ENCODE results near the gene PALLD. TPM values are rescaled to one million over a fixed set of nuclear protein-coding genes. Genes with fewer than 3 reads are reported as not detected.

Gene PALLD
- total RNA-seq, 1 donor from 2014 or later = 12.1 TPM

DNA sequence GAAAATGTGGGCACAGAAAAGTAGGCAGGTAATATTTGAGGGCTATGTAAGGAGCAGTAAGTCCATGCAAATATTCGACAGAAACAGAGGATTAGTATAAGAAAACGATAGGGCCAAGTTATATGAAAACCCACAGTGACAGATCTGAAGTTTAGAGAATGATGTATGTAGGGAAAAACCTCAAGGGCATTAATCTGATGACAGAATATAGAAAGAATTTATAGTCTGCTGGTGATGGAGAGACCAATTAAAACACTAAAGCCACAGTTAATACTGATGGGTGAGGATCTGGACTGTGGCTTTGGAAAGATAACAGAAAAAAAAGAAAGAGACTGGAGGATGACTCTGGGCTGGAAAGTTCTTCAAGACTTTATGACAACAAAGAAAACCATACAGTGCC, 169.7 kb downstream of the PALLD start:
- intact Hi-C loops (cut with micrococcal nuclease) = no loop called here

DNA sequence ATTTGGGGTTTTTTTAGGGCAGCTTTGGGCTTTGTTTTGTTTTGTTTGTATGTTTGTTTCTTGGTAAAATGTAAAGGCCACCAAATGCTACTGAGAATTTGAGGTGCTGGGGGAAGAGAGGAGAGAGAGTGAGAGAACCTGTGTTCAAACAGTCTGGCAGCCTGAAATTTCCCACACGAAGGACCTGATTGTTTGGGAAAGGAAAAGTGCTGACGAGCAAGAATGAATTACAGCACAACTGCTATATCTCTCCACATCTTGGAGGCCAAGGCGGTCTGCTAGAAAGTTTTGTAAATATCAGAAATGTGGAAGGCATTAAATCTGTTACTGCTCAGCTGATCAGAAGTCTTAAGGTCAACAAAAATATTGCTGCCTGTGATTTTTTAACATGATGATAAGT, 170.5 kb downstream of the PALLD start:
- intact Hi-C loops (cut with micrococcal nuclease) = no loop called here

DNA sequence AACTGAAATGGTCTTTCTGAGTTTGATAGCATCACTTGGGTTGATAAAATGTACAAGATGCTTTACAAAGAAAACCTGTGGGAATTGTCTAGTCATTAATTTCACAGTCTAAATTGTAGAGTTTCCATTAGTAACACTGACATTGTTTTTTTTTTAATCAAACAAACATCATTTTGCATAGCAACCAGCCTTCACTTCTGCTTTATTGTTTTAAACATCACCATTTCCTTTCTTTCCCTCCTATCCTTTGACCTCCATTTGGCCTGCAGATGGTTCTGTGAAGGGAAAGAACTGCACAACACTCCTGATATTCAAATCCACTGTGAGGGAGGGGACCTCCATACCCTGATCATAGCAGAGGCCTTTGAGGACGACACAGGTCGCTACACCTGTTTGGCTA, 171.1 kb downstream of the PALLD start:
- intact Hi-C loops (cut with micrococcal nuclease) = no loop called here

- intact Hi-C loops (cut with micrococcal nuclease) = no loop called here
Observed at GRCh38 chr4:168673476-168673875, 176.6 kb downstream of the PALLD start.

DNA sequence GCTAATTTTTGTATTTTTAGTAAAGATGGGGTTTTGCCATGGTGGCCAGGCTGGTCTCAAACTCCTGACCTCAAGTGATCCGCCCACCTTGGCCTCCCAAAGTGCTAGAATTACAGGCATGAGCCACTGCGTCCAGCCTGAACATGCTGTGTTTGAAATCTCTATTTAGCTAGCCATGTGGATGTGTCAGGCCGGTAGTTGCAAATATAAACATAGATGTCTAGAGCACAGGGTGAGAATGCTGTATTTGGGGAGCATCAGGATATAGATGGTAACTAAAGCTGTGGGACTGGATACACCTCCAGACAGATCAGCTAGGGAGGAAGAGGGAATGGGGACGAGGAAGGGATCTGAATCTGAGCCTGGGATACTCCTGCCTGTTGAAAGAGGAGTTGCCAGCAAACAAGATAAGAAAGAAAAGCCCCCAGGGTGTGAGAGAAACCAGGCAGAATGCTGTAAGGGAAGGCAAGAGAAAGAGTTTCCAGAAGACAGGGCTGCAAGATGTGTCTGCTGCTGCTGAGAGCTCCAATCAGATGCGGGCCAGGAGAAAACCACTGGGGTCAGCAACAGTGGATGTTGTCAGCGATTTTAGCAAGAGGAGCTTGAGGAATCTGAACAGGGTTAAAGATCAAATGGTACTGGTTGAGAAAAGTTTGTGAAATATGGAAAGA, 177.4 kb downstream of the PALLD start:
- intact Hi-C loops (cut with micrococcal nuclease) = no loop called here

DNA sequence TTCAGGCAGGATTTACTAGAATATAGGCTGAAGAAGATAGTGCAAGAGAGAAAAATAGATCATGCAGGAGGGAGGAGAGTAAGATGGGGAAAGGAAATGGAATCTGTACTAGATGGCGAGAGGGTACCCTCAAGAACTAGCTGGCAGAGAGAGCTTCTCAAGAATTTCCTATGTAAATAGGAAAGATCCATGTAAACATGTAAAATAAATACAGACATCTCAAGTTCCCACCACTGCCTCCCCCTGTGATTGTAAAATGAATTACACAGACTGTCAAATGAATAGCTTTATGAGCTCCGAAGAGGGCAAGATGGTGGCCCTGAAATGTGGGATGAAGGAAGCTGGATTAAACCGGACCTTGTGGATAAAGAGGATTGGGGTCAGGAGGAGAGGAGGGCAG, 178.0 kb downstream of the PALLD start:
- intact Hi-C loops (cut with micrococcal nuclease) = no loop called here

DNA sequence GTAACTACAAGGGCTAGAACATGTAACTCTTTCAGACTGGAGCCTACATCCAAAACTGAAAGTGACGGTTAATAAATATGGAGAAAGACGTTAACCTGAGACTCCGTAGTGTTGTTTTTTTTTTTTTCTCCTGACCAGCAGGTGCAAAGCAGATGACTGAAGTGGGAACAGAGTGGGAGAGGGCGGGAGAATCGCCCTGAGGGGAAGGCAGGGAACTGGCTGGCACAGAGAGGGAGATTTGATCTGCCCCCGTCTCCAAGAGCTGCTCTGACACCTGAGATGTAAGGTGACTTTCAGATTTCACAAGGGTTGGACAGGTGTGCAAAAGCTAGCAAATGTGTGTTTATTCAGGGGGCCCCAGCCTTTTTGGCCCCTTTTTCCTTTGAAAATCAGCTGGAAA, 180.2 kb downstream of the PALLD start:
- intact Hi-C loops (cut with micrococcal nuclease) = no loop called here

DNA sequence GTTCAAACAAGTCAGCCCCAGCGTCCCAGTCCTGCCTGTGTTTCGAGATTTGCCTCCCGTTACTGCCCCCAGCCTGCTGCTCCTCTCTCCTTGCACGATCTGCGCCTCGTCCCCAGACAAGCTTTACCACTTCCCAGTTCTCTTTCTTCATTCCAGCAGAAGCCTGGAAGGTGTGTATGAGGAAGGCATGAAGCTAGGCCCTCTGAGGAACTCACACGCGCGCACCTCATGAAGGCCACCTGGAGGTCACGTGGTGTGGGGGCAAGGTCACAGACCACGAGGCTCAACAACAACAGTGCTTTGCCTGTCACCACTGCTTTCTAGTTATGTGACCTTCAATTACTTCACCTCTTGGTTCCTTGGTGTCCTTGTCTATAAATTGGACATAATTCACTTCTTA, 181.0 kb downstream of the PALLD start:
- intact Hi-C loops (cut with micrococcal nuclease) = no loop called here

DNA sequence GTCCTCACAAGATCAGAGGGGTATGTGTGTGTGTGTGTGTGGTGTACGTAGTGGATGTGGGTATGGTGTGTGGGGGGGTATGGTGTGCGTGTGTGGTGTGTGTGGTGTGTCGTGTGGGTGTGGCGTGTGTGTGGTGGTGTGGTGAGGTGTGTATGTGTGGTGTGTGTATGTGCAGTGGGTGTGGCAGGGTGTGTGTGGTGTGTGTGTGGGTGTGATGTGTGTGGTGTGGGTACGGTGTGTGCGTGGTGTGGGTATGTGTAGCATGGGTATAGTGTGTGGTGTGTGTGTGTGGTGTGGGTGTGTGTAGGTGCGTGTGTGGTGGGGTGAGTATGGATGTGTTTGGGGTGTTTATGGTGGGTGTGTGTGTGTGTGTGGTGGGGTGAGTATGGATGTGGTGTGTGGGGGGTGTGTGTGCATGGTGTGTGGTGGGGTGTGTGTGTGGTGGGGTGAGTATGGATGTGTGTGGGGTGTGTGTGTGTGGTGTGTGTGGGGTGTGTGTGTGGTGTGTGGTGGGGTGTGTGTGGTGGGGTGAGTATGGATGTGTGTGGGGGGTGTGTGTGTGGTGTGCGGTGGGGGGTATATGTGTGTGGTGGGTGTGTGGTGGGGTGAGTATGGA, 182.0 kb downstream of the PALLD start:
- intact Hi-C loops (cut with micrococcal nuclease) = no loop called here

DNA sequence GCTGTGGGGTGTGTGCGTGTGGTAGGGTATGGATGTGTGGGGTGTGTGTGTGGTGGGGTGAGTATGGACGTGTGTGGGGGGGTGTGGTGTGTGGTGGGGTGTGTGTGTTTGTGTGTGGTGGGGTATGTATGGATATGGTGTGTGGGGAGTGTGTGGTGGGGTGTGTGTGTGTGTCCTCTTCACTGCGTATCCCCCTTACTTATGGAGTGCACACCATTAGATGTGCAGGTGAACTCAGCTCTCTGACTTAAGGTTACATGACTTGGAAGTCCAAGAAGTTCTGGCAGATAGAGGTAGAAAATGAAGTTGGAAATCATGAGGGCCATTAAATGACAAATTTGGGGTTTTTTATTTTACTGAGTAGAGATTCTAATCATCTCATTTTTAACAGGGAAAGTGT, 182.5 kb downstream of the PALLD start:
- intact Hi-C loops (cut with micrococcal nuclease) = no loop called here

- intact Hi-C loops (cut with micrococcal nuclease) = no loop called here
Observed at GRCh38 chr4:168679819-168680218, 183.0 kb downstream of the PALLD start.

DNA sequence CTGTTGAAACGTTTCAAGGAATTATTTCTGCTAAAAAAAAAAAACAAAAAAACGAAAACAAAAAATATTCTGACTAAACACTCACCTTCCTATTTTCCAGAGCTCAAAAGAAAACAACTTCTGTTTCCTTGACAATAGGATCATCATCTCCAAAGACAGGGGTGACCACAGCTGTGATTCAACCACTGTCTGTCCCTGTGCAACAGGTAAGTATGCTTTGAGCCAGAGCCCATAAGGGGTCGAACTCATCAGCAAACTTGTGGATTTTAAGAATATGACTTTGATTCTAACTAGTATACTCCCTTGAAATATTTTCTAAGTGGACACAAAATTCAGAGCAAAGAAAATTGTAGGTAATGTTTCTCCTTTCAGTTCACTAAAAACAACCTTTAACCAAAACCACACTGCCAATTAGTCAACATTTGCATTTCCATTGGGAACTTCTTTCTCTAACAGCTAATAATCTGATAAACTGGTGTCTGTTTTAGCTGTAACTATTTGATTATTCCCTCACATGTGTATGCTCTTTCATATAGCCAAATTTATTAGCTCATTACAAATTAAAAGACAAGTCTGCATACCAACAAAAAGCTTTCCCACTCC, 186.1 kb downstream of the PALLD start:
- intact Hi-C loops (cut with micrococcal nuclease) = no loop called here

GRCh38 chr4:168683595-168683994, 186.7 kb downstream of the PALLD start:
- intact Hi-C loops (cut with micrococcal nuclease) = no loop called here

DNA sequence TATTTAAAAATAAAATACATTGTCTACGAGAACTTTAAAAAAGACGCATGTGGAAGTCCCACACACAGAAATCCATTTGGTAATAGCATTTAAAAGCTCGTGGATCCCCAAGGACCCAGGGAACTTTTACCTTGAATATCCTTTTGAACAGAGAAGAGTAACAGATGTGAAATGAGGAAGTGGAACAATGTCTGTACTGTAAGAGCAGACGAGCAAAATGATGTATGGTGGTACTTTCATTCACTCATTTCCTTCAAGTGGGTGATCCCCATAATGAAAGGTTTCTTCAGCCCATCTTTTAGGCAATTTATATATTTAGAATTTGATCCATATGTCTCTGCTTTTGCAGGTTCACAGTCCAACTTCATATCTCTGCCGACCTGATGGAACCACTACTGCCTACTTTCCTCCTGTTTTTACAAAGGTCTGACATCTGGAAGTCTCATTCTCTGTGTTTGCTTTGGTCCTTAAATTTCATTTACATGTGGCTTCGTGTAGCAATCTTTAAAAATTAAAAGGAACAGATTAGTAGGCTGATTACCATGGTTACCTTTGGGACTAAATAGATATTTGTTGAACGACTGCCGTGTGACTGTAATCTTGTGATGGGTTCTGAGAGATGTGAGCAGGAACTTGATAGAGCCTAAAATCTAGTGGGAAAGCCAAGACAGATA, 188.4 kb downstream of the PALLD start:
- intact Hi-C loops (cut with micrococcal nuclease) = no loop called here

DNA sequence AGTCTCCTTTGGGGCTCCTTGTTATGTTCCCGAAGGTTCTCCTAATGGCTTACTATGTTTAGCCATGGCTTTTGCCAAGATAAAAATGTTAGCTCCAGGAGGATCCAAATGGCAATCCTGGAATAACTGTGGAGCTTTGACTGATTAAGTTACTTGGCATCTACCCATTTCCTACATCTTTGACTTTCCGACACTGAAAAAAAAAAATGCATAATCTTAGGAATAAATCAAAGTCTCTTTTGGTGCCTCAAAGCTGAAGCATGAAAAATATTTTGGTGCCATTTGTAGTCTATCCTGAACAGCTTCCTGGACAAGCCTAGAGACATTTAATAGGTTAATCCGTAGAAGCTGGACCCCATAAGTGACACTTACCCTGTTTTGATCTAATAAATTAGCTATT, 191.7 kb downstream of the PALLD start:
- intact Hi-C loops (cut with micrococcal nuclease) = no loop called here

DNA sequence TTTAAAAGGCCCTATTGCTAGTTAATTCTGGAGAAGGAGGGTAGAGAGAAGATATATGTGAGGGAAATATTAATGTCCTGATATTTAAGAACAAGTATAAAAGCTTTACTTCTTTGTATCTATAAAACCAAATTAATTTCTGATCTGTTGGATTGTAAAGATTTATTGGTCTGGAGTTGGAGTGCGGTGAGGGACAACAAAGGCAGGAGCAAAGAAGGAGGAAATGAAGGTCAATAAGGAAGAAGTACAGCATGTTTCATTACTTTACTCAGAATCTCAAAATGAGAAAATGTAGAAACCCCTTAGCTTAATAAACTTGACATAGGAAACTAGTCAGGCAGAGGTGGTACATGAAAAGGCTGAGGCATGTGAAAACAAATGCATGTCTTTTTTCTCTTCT, 192.9 kb downstream of the PALLD start:
- intact Hi-C loops (cut with micrococcal nuclease) = no loop called here

- intact Hi-C loops (cut with micrococcal nuclease) = no loop called here
Observed at GRCh38 chr4:168690199-168690598, 193.3 kb downstream of the PALLD start.

- intact Hi-C loops (cut with micrococcal nuclease) = no loop called here
Observed at GRCh38 chr4:168691631-168692369, 194.9 kb downstream of the PALLD start.

GRCh38 chr4:168693750-168694490, 197.1 kb downstream of the PALLD start:
- intact Hi-C loops (cut with micrococcal nuclease) = no loop called here

DNA sequence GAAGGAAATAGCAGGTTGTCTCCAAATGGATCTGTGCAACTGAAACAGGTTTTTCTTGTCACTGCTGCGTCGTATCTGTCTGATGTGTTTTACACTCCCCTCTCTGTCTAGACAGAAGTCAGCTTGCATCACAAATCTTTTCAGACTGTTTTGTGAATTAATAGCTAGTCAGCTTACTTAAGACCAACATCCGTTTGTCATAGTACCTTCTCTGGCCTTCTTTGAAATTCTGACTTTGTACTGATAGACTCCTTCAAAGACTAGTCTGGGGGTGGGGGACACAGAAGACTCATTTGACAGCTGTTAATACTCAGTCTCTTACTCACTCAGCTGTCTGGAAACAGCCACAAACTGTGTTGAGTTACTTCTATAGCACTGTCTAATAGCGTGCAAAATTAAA, 197.8 kb downstream of the PALLD start:
- intact Hi-C loops (cut with micrococcal nuclease) = no loop called here

DNA sequence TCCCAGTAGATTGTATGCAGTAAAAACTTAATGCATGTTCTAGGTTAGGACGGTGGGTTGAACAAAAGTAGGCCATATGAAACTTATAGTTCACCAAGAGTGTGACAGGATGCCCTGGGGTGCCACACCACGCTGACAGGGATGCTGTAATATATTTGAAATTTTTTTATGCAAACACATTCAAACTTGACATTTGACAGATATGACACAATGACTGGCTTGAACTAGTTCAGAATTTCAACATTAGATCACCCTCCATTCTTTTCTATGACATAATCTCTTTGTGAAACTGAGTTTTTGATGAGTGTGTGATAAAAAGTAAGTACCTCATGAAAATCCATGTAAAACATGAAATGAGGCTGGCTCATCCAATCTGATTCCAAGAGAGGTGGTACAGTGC, 198.4 kb downstream of the PALLD start:
- intact Hi-C loops (cut with micrococcal nuclease) = no loop called here

Measured in T-helper 1 cell treated with Interleukin-12 subunit alpha and Interleukin-12 subunit beta and Interleukin-4 antibody, amounts not matched to agents 30 ng/mL and 1 ng/mL, for 36 hours (primary cell).